Panc1 (cell line): ENCODE data around the gene APOF. TPM values are rescaled to one million over a fixed set of nuclear protein-coding genes. Genes with fewer than 3 reads are reported as not detected.
"Not testable (repeated sequence)": the region's sequence is repeated elsewhere in the genome, so short reads cannot be mapped to it uniquely, and the experiment has no call there.

Experiments used
- ATAC-seq: fragments of 200-7000 bp; cut with Tn5 transposase; 2 replicates; pipeline ENCODE4 v1.9.1; 2020; ENCODE audit warnings: mild to moderate bottlenecking, moderate library complexity
- BruUV-seq: library from RNA; stranded (reverse); fragments of 400-500 nt; replicated peaks from 2 replicates; lab custom pipeline; 2021; lab: Mats Ljungman, UMichigan
- CTCF ChIA-PET: fragments of 300-600 bp; sonication (Branson Sonifier 250); formaldehyde crosslinking; loops from one replicate; lab custom pipeline; 2022; ENCODE audit warnings: antibody characterized with exemption; lab: Charles Lee
- POLR2A ChIA-PET: fragments of 300-600 bp; sonication (Branson Sonifier 250); formaldehyde crosslinking; loops from one replicate; lab custom pipeline; 2022; ENCODE audit warnings: antibody characterized with exemption; lab: Charles Lee
- DNase-seq: peaks from one replicate; pipeline ENCODE4 v3.0.0-alpha.2; 2010; ENCODE audit warnings: low read depth, low spot score
- H3K27ac ChIP-seq: 2 replicates; pipeline ENCODE4 v1.5.1; 2011; ENCODE audit warnings: mild to moderate bottlenecking, low read length, inconsistent platforms
- H3K27me3 ChIP-seq: fragments of 200-500 bp; sonication (Bioruptor generic); 2 replicates; pipeline ENCODE4 v1.6.0; 2014; ENCODE audit warnings: low read length, inconsistent platforms; ENCODE audit not compliant: control insufficient read depth, insufficient read depth
- H3K36me3 ChIP-seq: fragments of 200-500 bp; sonication (Bioruptor generic); 2 replicates; pipeline ENCODE4 v1.5.1; 2014; ENCODE audit warnings: inconsistent platforms, mild to moderate bottlenecking, low read length, moderate library complexity; ENCODE audit not compliant: control insufficient read depth, insufficient read depth
- H3K4me1 ChIP-seq: 2 replicates; pipeline ENCODE4 v1.5.1; 2011; ENCODE audit warnings: inconsistent platforms, mild to moderate bottlenecking, low read length, moderate library complexity; ENCODE audit not compliant: control insufficient read depth, insufficient read depth
- H3K4me3 ChIP-seq, 2 experiments: 2 replicates each; pipeline ENCODE4 v1.5.1; 2011 to 2012; ENCODE audit warnings: low read depth in 2 of 2, low read length in 2 of 2, mild to moderate bottlenecking in 2 of 2, inconsistent platforms in 1 of 2, moderate library complexity in 1 of 2
- H3K9me3 ChIP-seq: fragments of 200-500 bp; sonication (Bioruptor generic); 2 replicates; pipeline ENCODE4 v1.5.1; 2014; ENCODE audit warnings: low read depth, mild to moderate bottlenecking, inconsistent platforms, low read length, moderate library complexity; ENCODE audit not compliant: control insufficient read depth, insufficient read depth
- CTCF ChIP-seq: fragments of 450-650 bp; IDR thresholded peaks from 2 replicates; pipeline ENCODE4 v1.5.1; 2017; ENCODE audit warnings: mild to moderate bottlenecking
- POLR2AphosphoS5 ChIP-seq: IDR thresholded peaks from 2 replicates; pipeline ENCODE4 v1.6.1; 2012; ENCODE audit warnings: mild to moderate bottlenecking, low read depth, low read length, moderate library complexity
- REST ChIP-seq, 2 experiments: IDR thresholded peaks; 2 replicates each; pipeline ENCODE4 v1.6.1; 2011 to 2012; ENCODE audit warnings: low read depth in 2 of 2, control low read depth in 1 of 2, low read length in 1 of 2, mild to moderate bottlenecking in 1 of 2, moderate library complexity in 1 of 2; ENCODE audit not compliant: insufficient read depth in 1 of 2
- SIN3A ChIP-seq: IDR thresholded peaks from 2 replicates; pipeline ENCODE4 v1.6.1; 2012; ENCODE audit warnings: low read depth, mild to moderate bottlenecking, low read length, moderate library complexity, borderline replicate concordance; ENCODE audit not compliant: insufficient read depth
- TCF7L2 ChIP-seq: IDR thresholded peaks from 2 replicates; pipeline ENCODE4 v1.6.1; 2011; ENCODE audit warnings: mild to moderate bottlenecking, low read depth, low read length, inconsistent platforms
- in situ Hi-C: cut with HindIII; loops from 2 replicates; pipeline ENCODE4 v1.10.0; 2016; ENCODE audit warnings: low sequenced_read_pairs, low pct_unique_long_range_greater_than_20kb
- intact Hi-C: fragments of 100-400 bp; cut with micrococcal nuclease; formaldehyde crosslinking; loops from one replicate; pipeline ENCODE4 v1.10.0; 2022; ENCODE audit not compliant: unreplicated experiment
- total RNA-seq: library from RNA; stranded (reverse); gene quantifications from one replicate; pipeline ENCODE4 v1.2.1, GENCODE V29; 2021; ENCODE audit not compliant: unreplicated experiment

APOF gene
- total RNA-seq, 1 experiment from 2014 or later, result 0.10 TPM

GRCh38 chr12:56410768-56411167 is 48.1 kb upstream of the APOF start:
- H3K27me3 ChIP-seq, result no peaks in the 10 kb centered on the region
- ChIA-PET CTCF (no interaction called here), POLR2A (no interaction called here)
- H3K4me1 ChIP-seq, result no peaks in the 10 kb centered on the region
- DNase-seq (no peak), ATAC-seq (no peak)
- TF ChIP-seq TCF7L2, result no peak
- no peak for TF ChIP-seq REST (IDR thresholded peaks at IDR 0.05; ENCODE audit: insufficient read depth in 1 of 2, low read depth in 2 of 2, low read length in 1 of 2)
- TF ChIP-seq CTCF, result no peak
- TF ChIP-seq POLR2AphosphoS5, result no peak
- no peak for TF ChIP-seq SIN3A
- H3K36me3 ChIP-seq, result no peaks in the 10 kb centered on the region
- H3K4me3 ChIP-seq, result no peak overlapping the region
- no TSS peak for BruUV-seq
- intact Hi-C loops (no loop called here), in situ Hi-C loops (no loop called here)
- no peaks in the 10 kb centered on the region for H3K9me3 ChIP-seq
- no peak overlapping the region for H3K27ac ChIP-seq

GRCh38 chr12:56408799-56409417 is 46.3 kb upstream of the APOF start:
- intact Hi-C loops (no loop called here), in situ Hi-C loops (no loop called here)
- no peaks in the 10 kb centered on the region for H3K27me3 ChIP-seq
- no peak overlapping the region for H3K4me3 ChIP-seq
- H3K27ac ChIP-seq, result no peak overlapping the region
- TF ChIP-seq TCF7L2 (no peak), SIN3A (no peak), POLR2AphosphoS5 (no peak), CTCF (no peak), REST (IDR thresholded peaks at IDR 0.05; ENCODE audit: insufficient read depth in 1 of 2, low read depth in 2 of 2, low read length in 1 of 2) (no peak)
- DNase-seq (no peak), ATAC-seq (no peak)
- no peaks in the 10 kb centered on the region for H3K4me1 ChIP-seq
- CTCF ChIA-PET, result no interaction called here
- POLR2A ChIA-PET, result no interaction called here
- H3K9me3 ChIP-seq, result no peaks in the 10 kb centered on the region
- no peaks in the 10 kb centered on the region for H3K36me3 ChIP-seq
- no TSS peak for BruUV-seq

GRCh38 chr12:56404227-56404626 is 41.6 kb upstream of the APOF start:
- POLR2A ChIA-PET, H3K9me3 ChIP-seq, DNase-seq, H3K36me3 ChIP-seq, H3K4me3 ChIP-seq, BruUV-seq, intact Hi-C loops, ATAC-seq, in situ Hi-C loops, H3K27me3 ChIP-seq, H3K4me1 ChIP-seq, CTCF ChIA-PET, H3K27ac ChIP-seq: not testable (repeated sequence)

GRCh38 chr12:56401612-56402011 is 39.0 kb upstream of the APOF start:
- H3K4me1 ChIP-seq, in situ Hi-C loops, H3K9me3 ChIP-seq, POLR2A ChIA-PET, CTCF ChIA-PET, H3K27me3 ChIP-seq, BruUV-seq, H3K4me3 ChIP-seq, H3K36me3 ChIP-seq, intact Hi-C loops, DNase-seq, ATAC-seq, H3K27ac ChIP-seq: not testable (repeated sequence)
